Naive B cell (primary cell): Measurements from ENCODE around the gene GRK1. TPM values are rescaled to one million over a fixed set of nuclear protein-coding genes. Genes with fewer than 3 reads are reported as not detected.
"Not testable (repeated sequence)": the region's sequence is repeated elsewhere in the genome, so short reads cannot be mapped to it uniquely, and the experiment has no call there.

ENCODE experiments used
- ATAC-seq, 2 donors: fragments of 150-1000 bp; cut with Tn5 transposase; 2 replicates each; pipeline ENCODE4 v1.10.0; 2021; ENCODE audit warnings: low read depth in 2 of 2, mild to moderate bottlenecking in 2 of 2, moderate library complexity in 2 of 2
- DNase-seq: peaks from one replicate; pipeline ENCODE4 v3.0.0; 2022
- H3K27ac Mint-ChIP-seq, 6 donors: one replicate each; pipeline ENCODE4 v1.8.0; 2020 to 2022; ENCODE audit warnings: mild to moderate bottlenecking in 6 of 6, mixed read lengths in 6 of 6, moderate library complexity in 5 of 6, inconsistent platforms in 2 of 6
- H3K27me3 Mint-ChIP-seq, 3 donors: one replicate each; pipeline ENCODE4 v1.8.0; 2021 to 2022; ENCODE audit warnings: mixed read lengths in 3 of 3, mild to moderate bottlenecking in 1 of 3
- H3K36me3 Mint-ChIP-seq, 2 donors: one replicate each; pipeline ENCODE4 v1.8.0; 2020 to 2022; ENCODE audit warnings: mixed read lengths in 2 of 2, inconsistent platforms in 1 of 2, mild to moderate bottlenecking in 1 of 2
- H3K4me1 Mint-ChIP-seq, 3 donors: one replicate each; pipeline ENCODE4 v1.8.0; 2020 to 2022; ENCODE audit warnings: mixed read lengths in 3 of 3, inconsistent platforms in 1 of 3, mild to moderate bottlenecking in 1 of 3, moderate library complexity in 1 of 3
- H3K4me3 Mint-ChIP-seq, 8 donors: one replicate each; pipeline ENCODE4 v1.8.0; 2020 to 2022; ENCODE audit warnings: mild to moderate bottlenecking in 8 of 8, mixed read lengths in 8 of 8, moderate library complexity in 8 of 8, inconsistent platforms in 2 of 8
- H3K9me3 Mint-ChIP-seq, 7 donors: one replicate each; pipeline ENCODE4 v1.8.0; 2020 to 2022; ENCODE audit warnings: mixed read lengths in 7 of 7, mild to moderate bottlenecking in 5 of 7, inconsistent platforms in 2 of 7, moderate library complexity in 1 of 7
- polyA plus RNA-seq, 6 donors: library from polyadenylated mRNA; unstranded; fragments of 300-500 nt; fragmentation: Illumina TruSeq; gene quantifications; one replicate each; pipeline ENCODE4 v1.2.3, GENCODE V29; 2021; ENCODE audit warnings: low read depth in 6 of 6

The GRK1 gene
- not detected for polyA plus RNA-seq

DNA sequence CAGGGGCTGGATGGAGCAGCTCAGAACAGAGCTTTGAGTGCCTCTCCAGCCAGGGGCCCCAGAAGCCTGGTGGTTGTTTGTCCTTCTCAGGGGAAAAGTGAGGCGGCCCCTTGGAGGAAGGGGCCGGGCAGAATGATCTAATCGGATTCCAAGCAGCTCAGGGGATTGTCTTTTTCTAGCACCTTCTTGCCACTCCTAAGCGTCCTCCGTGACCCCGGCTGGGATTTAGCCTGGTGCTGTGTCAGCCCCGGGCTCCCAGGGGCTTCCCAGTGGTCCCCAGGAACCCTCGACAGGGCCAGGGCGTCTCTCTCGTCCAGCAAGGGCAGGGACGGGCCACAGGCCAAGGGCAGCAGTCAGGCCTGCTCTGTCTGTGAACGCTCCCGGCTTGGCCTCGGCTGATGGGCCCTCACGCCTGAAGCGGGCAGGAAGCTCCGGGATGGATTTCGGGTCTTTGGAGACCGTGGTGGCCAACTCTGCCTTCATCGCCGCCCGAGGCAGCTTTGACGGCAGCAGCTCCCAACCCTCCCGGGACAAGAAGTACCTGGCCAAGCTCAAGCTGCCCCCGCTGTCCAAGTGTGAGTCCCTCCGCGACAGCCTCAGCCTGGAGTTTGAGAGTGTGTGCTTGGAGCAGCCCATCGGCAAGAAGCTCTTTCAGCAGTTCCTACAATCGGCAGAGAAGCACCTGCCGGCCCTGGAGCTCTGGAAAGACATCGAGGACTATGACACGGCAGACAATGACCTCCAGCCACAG is at the start of gene GRK1:
GRK1 (plus strand) TSS at position 269 of the 751 bp plus-strand sequence; CDS start at position 437, 168 bp downstream.
- DNase-seq = no peak
- no peak within 1 kb of the TSS for H3K4me3 Mint-ChIP-seq
- H3K27me3 Mint-ChIP-seq = peaks cover 10 to 36% (median 24%) of the 10 kb centered on the region in 3 donors

DNA sequence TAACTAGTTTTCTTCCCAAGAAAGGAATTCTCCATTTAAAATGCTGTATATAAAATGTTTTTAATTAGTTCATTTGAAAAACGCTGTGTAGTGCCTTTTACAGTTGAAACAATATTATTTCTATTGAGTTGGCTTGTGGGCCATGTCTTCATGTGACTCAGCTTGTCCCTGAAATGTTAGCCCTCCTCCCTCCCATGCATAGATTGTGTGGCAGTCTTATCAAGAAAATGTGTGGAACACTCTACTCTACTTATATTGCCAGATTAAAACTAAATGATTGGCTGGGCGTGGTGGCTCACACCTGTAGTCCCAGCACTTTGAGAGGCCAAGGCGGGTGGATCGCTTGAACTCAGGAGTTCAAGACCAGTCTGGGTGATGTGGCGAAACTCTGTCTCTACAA is 49.1 kb upstream of the GRK1 start:
- ATAC-seq (no peak), DNase-seq (no peak)
- Mint-ChIP-seq H3K27ac (peak overlapping the region in 1 of 6 donors; percentile 15), H3K4me3 (no peak overlapping the region), H3K27me3 (no peaks in the 10 kb centered on the region), H3K9me3 (no peaks in the 10 kb centered on the region), H3K36me3 (peaks cover 0 to 6% of the 10 kb centered on the region in 2 donors), H3K4me1 (peaks cover 0 to 7% (median 0%) of the 10 kb centered on the region in 3 donors)

More for the DNA sequence above, at the start of gene GRK1:
- no peak for ATAC-seq
- Mint-ChIP-seq H3K36me3 (peaks cover 0 to 4% of the 10 kb centered on the region in 2 donors), H3K9me3 (peaks cover 0 to 5% (median 0%) of the 10 kb centered on the region in 7 donors), H3K27ac (no peak within 1 kb of the TSS), H3K4me1 (no peaks in the 10 kb centered on the region)

DNA sequence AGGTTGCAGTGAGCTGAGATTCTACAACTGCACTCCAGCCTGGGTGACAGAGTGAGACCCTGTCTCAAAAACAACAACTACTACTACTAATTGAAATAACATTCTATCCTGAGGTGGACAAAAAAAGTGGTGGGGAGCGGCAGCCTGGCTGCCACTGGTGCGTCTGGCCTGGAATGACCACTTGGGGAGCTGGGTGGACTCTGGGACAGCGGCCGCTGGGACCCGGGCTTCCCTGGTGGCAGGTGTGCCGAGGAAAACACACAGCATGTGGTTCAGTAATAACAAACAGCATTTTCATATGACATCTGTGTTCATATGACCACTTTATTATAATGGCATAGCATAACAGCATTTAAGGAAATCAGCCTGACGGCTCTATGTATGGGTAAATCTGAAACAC is 48.6 kb upstream of the GRK1 start:
- no peak for ATAC-seq
- peak overlapping the region in 1 of 6 donors; percentile 15 for H3K27ac Mint-ChIP-seq
- H3K4me3 Mint-ChIP-seq = no peak overlapping the region
- no peaks in the 10 kb centered on the region for H3K27me3 Mint-ChIP-seq
- no peak for DNase-seq
- H3K9me3 Mint-ChIP-seq = no peaks in the 10 kb centered on the region
- H3K36me3 Mint-ChIP-seq = peaks cover 0 to 6% of the 10 kb centered on the region in 2 donors
- H3K4me1 Mint-ChIP-seq = peaks cover 0 to 7% (median 0%) of the 10 kb centered on the region in 3 donors

DNA sequence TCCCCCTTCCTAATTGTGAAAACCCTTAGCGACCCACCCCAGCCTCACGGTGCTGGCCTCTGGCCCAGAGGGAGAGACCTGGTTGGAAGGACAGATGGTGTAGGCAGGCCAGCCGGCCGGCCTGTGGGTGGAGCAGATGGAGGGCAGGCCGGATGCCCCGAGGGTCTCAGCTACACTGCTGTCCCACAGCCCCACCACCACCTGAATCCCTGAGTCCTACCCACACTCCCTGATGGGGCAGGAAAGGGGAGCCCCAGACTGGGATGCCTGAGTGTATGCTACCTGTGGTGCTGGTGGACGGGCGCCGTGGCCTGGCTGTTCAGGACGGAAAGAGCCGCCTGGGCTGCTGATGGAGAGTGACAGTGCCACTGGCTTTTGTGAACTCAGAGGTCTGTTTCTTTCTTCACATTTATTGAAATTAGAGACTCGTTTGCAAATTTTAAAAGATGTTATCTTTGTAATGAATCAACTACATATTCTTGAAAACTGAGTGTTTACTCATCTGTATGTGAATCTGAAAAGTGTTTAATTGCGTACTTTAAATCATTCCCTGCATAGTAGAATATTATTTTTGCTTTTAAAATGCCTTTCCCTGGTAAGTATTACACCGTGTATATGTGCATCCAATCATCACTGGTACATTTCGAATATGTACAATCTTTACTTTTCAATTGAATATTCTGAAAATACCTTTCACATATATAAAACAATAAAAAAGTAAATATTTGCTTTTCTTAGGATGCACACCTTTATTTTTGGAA is 46.8 kb upstream of the GRK1 start:
- Mint-ChIP-seq H3K4me1 (peaks cover 0 to 7% (median 0%) of the 10 kb centered on the region in 3 donors), H3K27me3 (no peaks in the 10 kb centered on the region), H3K27ac (no peak overlapping the region), H3K4me3 (no peak overlapping the region), H3K9me3 (no peaks in the 10 kb centered on the region), H3K36me3 (peaks cover 0 to 6% of the 10 kb centered on the region in 2 donors)
- ATAC-seq = no peak
- no peak for DNase-seq

DNA sequence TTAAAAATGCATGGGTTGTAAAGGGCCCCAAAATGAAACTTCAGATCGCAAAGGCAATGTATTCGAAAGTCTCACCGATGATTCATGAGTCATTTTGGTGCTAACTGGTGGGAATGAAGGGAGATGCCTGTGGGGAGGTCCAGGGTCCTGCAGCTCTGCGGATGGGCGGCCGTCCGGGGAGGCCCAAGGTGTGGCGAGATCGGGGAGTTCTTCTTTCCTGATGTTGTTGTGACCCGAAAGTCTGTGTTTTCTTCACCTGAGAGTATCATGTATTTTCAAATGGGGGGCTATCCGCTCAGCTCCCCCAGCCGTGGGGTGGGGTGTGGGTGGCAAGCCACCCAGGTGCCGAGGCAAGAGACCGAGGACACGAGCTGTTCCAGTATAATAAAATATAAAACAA is 46.0 kb upstream of the GRK1 start:
- no peak for ATAC-seq
- H3K27ac Mint-ChIP-seq = no peak overlapping the region
- no peak for DNase-seq
- H3K4me1 Mint-ChIP-seq = peaks cover 0 to 7% (median 0%) of the 10 kb centered on the region in 3 donors
- peaks cover 0 to 6% of the 10 kb centered on the region in 2 donors for H3K36me3 Mint-ChIP-seq
- H3K4me3 Mint-ChIP-seq = no peak overlapping the region
- no peaks in the 10 kb centered on the region for H3K27me3 Mint-ChIP-seq
- H3K9me3 Mint-ChIP-seq = no peaks in the 10 kb centered on the region

DNA sequence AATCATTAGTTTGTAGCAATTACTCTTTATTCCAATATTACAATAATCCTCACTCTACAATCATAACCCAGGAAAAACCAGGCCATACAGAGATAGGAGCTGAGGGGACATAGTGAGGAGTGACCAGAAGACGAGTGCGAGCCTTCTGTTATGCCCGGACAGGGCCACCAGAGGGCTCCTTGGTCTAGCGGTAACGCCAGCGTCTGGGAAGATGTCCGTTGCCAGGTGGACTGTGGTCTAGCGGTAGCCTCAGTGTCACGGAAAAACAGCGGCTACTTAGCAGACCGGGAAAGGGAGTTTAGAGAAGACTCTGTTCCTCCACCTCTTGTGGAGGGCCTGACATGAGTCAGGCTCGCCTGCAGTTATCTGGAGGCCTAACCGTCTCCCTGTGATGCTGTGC is 45.5 kb upstream of the GRK1 start:
- not testable (repeated sequence) for H3K36me3 Mint-ChIP-seq, H3K27me3 Mint-ChIP-seq, ATAC-seq, DNase-seq, H3K4me1 Mint-ChIP-seq, H3K4me3 Mint-ChIP-seq, H3K27ac Mint-ChIP-seq, H3K9me3 Mint-ChIP-seq

DNA sequence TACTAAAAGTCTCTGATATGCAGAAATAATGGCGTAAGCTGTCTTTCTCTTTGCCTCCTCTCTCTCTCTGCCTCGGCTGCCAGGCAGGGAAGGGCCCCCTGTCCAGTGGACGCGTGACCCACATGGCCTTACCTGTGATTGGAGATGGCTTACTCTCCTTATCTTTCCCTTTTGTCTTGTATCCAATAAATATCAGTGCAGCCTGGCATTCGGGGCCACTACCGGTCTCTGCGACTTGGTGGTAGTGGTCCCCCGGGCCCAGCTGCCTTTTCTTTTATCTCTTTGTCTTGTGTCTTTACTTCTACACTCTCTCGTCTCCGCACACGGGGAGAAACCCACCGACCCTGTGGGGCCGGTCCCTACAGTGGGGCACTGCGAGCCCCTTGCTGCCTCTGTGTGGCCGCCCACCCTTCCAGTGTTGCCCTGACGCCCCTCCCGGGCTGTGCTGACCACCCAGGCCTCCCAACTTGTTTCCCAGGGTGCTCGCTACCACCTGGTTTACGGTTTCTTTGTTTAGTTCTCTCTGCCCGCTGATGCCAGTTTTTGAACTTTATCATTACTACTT is 45.0 kb upstream of the GRK1 start:
- H3K36me3 Mint-ChIP-seq, H3K27me3 Mint-ChIP-seq, DNase-seq, H3K4me1 Mint-ChIP-seq, H3K4me3 Mint-ChIP-seq, H3K9me3 Mint-ChIP-seq, ATAC-seq: not testable (repeated sequence)
- H3K27ac Mint-ChIP-seq = peak overlapping the region in 2 of 6 donors; percentile 13 to 36

DNA sequence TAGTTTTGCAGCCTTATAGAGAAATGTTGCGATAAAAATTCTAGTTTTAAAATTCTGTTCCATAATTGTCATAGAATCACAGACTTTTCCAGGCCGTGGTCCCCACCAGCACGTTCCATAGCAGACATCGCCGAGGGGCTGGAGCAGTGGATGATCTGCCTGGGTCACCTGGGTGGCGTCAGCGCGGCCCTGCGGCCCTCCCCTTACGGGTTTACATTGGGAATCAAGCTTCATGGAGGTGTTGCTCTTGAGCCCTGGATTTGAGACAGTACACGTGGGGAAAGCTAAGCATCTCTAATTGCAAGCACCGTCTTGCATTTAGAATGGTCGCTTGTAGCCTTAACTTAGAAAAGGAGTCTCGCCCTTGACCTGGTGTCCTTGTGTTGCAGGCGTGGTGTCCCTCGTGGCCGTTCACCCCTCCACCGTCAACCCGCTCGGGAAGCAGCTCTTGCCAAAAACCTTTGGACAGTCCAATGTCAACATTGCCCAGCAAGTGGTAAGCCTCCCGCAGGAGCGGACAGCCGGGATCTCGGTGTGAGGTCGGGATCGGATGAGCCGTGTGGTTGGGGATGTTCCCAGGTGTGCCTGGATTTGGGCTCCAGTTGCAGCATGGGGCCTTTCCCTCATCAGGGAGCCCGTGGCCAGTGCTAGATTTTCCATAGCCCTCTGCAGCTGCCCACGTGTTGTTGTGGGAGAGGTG is 44.1 kb upstream of the GRK1 start:
- Mint-ChIP-seq H3K36me3 (peaks cover 0 to 6% of the 10 kb centered on the region in 2 donors), H3K9me3 (no peaks in the 10 kb centered on the region), H3K4me3 (no peak overlapping the region), H3K27ac (no peak overlapping the region), H3K4me1 (no peaks in the 10 kb centered on the region), H3K27me3 (no peaks in the 10 kb centered on the region)
- DNase-seq = no peak
- ATAC-seq = no peak

DNA sequence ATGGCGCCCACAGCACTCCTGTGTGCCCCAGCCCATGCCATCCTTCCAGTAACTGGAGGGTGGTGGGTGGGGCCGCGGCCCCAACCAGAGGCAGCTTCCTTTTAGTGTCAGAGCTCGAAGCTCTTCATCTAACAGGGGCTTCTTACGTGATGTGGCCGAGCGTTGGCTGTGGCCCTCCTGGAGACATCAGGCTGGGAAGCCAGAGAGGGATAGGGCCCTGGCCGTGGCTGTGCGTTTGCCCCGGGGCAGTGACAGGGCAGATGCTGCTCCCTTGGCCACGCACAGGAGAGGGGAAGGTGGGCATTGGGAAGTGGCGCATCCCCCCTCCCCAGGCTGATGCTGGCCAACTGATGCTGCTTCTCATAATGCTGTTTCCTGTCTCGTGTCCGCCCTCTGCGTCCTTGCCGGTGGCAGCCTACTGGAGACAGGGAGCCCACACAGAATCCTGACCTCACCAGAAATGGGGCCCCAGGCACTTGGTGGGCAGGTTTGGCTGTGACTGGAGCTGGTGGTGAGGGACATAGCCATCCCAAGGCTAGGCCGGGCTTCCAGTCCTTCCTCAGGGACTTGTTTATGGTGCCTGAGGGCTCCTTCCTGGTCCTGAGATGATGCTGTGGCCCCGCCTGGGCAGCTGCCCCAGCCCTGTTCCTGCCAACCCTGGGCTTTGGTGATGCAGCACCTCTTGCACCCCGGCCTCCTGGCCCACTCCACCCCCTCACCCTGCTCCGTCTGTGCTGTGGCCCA is 43.4 kb upstream of the GRK1 start:
- Mint-ChIP-seq H3K36me3 (peaks cover 0 to 6% of the 10 kb centered on the region in 2 donors), H3K27ac (no peak overlapping the region), H3K27me3 (no peaks in the 10 kb centered on the region), H3K4me1 (no peaks in the 10 kb centered on the region), H3K9me3 (no peaks in the 10 kb centered on the region), H3K4me3 (no peak overlapping the region)
- no peak for ATAC-seq
- DNase-seq = no peak

DNA sequence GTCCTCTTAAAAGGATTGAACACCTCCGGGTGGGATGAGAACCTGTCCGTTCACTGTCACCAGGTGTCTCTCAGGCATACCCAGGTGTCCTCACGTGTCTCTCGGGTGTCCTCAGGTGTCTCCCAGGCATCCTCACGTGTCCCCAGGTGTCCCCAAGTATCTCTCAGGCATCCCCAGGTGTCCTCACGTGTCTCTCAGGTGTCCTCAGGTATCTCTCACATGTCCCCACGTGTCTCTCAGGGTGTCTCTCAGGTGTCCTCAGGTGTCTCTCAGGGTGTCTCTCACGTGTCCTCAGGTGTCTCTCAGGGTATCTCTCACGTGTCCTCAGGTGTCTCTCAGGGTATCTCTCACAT is 42.8 kb upstream of the GRK1 start:
- H3K27ac Mint-ChIP-seq = peak overlapping the region in 2 of 6 donors; percentile 25 to 69
- ATAC-seq = no peak
- no peaks in the 10 kb centered on the region for H3K9me3 Mint-ChIP-seq
- no peaks in the 10 kb centered on the region for H3K27me3 Mint-ChIP-seq
- H3K36me3 Mint-ChIP-seq = peaks cover 0 to 6% of the 10 kb centered on the region in 2 donors
- DNase-seq = no peak
- no peaks in the 10 kb centered on the region for H3K4me1 Mint-ChIP-seq
- H3K4me3 Mint-ChIP-seq = no peak overlapping the region

DNA sequence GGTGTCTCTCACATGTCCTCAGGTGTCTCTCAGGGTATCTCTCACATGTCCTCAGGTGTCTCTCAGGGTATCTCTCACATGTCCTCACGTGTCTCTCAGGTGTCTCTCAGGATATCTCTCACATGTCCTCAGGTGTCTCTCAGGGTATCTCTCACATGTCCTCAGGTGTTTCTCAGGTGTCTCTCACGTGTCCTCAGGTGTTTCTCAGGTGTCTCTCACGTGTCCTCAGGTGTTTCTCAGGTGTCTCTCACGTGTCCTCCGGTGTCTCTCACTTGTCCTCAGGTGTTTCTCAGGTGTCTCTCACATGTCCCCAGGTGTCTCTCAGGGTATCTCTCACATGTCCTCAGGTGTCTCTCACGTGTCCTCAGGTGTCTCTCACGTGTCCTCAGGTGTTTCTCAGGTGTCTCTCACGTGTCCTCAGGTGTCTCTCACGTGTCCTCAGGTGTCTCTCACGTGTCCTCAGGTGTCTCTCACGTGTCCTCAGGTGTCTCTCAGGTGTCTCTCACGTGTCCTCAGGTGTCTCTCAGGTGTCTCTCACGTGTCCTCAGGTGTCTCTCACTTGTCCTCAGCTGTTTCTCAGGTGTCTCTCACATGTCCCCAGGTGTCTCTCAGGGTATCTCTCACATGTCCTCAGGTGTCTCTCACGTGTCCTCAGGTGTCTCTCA is 42.2 kb upstream of the GRK1 start:
- not testable (repeated sequence) for H3K36me3 Mint-ChIP-seq, H3K27me3 Mint-ChIP-seq, H3K9me3 Mint-ChIP-seq, ATAC-seq, H3K4me3 Mint-ChIP-seq, H3K4me1 Mint-ChIP-seq, DNase-seq
- peak overlapping the region in 4 of 6 donors; percentile 25 to 87 (median 48) for H3K27ac Mint-ChIP-seq

DNA sequence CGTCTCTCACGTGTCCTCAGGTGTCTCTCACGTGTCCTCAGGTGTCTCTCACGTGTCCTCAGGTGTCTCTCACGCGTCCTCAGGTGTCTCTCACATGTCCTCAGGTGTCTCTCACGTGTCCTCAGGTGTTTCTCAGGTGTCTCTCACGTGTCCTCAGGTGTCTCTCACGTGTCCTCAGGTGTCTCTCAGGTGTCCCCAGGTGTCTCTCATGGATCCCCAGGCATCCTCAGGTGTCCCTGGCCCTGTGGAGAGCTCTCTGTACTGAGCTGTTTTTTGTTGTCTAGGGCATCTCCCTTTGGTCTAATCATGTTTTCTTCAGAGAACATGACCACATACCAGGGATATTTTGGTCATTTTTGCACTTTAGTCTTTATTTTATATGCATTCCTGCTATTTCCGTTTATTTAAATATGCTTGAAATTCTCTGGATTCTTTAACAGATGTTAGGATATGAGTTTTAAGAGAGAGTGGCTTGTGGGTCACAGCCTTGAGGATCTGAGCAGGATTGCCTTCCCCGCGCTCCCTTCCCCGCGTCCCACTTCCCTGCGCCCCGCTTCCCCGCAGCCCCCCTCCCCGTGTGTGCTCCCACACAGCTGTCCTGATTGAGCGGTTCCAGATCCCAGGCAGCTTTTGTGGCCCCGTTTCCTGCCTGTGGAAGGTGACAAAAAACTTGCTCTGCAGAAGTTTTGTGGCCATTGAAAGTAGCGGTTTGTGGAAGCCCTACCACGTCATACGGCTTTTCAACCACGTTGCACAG is 40.9 kb upstream of the GRK1 start:
- H3K9me3 Mint-ChIP-seq = no peaks in the 10 kb centered on the region
- peaks cover 0 to 2% (median 0%) of the 10 kb centered on the region in 3 donors for H3K4me1 Mint-ChIP-seq
- H3K4me3 Mint-ChIP-seq = no peak overlapping the region
- ATAC-seq (no peak), DNase-seq (no peak)
- peak overlapping the region in 2 of 6 donors; percentile 31 to 44 for H3K27ac Mint-ChIP-seq
- peaks cover 0 to 6% of the 10 kb centered on the region in 2 donors for H3K36me3 Mint-ChIP-seq
- no peaks in the 10 kb centered on the region for H3K27me3 Mint-ChIP-seq
